Measurements from ENCODE around the gene ZYG11B.
"Not testable (repeated sequence)": the region's sequence is repeated elsewhere in the genome, so short reads cannot be mapped to it uniquely, and the experiment has no call there.

The ZYG11B gene

DNA sequence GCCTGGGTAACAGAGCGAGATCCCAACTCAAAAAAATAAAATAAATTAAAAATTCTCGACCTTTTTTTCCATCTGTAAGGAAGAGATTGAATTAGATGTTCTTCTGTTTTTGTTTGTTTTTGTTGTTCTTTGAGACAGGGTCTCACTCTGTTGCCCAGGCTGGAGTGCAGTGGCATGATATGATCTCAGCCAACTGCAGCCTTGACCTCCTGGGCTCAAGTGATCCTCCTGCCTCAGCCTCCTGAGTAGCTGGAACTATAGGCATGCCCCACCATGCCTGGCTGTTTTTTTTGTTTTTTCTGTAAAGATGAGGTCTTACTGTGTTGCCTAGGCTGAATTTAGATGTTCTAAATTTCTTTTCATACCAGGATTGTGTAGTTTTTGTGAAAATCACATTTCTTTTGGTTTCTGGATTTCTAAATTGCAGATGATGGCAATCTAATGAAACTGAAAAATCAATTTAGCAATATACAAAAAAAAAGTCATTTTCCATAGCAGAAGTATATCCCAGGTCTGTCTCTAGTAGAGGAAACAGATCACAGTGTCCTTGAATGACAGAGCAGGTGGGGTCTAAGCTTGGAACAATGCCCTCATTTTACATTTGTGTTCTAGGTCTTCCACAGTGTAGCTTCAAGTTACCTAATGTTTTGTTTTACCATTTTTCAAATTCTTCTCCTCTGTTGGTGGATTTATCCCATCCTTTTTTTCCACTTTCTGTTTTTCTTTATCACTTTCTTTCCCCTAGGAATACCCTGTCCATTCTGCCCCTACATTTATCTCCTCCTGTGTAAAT lies 136.6 kb downstream of the ZYG11B start:
- Histone ChIP-seq H3K36me3 (ENCODE audit: control insufficient read depth, insufficient read depth, low read length) (no peaks in the 10 kb centered on the region; the same call in 1 of the 2 replicates), H3K4me3 (replicated peaks; ENCODE audit: low read depth, low read length) (no peak overlapping the region), H3K27me3 (replicated peaks; ENCODE audit: control insufficient read depth, insufficient read depth, low read length) (no peaks in the 10 kb centered on the region)
- DNase-seq (ENCODE audit: extremely low read depth, insufficient read length) = no peak
- TF ChIP-seq, protein P1, sequence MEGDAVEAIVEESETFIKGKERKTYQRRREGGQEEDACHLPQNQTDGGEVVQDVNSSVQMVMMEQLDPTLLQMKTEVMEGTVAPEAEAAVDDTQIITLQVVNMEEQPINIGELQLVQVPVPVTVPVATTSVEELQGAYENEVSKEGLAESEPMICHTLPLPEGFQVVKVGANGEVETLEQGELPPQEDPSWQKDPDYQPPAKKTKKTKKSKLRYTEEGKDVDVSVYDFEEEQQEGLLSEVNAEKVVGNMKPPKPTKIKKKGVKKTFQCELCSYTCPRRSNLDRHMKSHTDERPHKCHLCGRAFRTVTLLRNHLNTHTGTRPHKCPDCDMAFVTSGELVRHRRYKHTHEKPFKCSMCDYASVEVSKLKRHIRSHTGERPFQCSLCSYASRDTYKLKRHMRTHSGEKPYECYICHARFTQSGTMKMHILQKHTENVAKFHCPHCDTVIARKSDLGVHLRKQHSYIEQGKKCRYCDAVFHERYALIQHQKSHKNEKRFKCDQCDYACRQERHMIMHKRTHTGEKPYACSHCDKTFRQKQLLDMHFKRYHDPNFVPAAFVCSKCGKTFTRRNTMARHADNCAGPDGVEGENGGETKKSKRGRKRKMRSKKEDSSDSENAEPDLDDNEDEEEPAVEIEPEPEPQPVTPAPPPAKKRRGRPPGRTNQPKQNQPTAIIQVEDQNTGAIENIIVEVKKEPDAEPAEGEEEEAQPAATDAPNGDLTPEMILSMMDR (IDR thresholded peaks at IDR 0.05; ENCODE audit: insufficient read depth, low read length, poor library complexity, severe bottlenecking) = no peak

DNA sequence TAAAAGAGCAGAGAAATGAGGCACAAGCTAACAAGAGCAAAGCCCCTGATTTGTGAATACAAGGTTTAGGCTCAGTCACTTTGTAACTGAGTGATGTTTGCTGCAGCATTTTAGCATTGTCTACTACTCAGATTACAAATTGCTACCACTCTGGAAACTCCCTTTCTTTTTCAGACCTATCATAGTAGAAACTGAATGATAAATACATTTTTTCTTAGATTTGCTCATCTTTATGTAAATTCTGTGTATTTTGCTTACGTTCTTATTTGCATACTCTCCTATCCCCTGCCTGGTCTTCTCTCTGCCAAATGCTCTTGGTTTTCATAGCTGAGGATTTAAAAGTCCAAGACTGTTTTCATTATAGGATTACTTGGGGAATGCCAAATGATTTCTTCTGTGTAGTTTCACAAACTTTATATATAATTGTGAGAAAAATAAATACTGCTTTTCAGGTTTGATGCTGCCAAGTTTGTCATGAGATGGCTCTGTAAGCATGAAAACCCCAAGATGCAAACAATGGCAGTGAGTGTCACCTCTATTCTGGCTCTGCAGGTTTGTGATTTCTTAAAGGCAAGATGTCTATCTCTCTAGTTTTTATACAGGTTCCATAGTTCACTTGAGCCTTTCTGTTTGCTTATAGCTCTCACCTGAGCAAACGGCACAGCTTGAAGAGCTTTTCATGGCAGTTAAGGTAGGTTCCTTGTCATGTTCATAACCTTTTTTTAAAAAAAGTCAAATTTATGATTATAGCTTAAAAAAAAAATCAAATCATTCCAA lies 141.0 kb downstream of the ZYG11B start:
- H3K36me3 ChIP-seq (ENCODE audit: control insufficient read depth, insufficient read depth, low read length) = no peaks in the 10 kb centered on the region; the same call in 1 of the 2 replicates
- peak; percentile 56 for DNase-seq (ENCODE audit: extremely low read depth, insufficient read length)
- TF ChIP-seq, protein P1 (IDR thresholded peaks at IDR 0.05; ENCODE audit: insufficient read depth, low read length, poor library complexity, severe bottlenecking) = no peak
- H3K27me3 ChIP-seq (replicated peaks; ENCODE audit: control insufficient read depth, insufficient read depth, low read length) = no peaks in the 10 kb centered on the region
- H3K4me3 ChIP-seq (replicated peaks; ENCODE audit: low read depth, low read length) = no peak overlapping the region

DNA sequence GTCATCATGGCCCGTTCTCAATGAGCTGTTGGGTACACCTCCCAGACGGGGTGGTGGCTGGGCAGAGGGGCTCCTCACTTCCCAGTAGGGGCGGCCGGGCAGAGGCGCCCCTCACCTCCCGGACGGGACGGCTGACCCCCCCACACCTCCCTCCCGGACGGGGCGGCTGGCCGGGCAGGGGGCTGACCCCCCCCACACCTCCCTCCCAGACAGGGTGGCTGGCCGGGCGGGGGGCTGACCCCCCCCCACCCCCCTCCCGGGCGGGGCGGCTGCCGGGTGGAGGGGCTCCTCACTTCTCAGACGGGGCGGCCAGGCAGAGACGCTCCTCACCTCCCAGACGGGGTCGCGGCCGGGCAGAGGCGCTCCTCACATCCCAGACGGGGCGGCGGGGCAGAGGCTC lies 143.5 kb downstream of the ZYG11B start:
- not testable (repeated sequence) for DNase-seq (ENCODE audit: extremely low read depth, insufficient read length); H3K36me3 ChIP-seq (ENCODE audit: control insufficient read depth, insufficient read depth, low read length); H3K27me3 ChIP-seq (replicated peaks; ENCODE audit: control insufficient read depth, insufficient read depth, low read length); H3K4me3 ChIP-seq (replicated peaks; ENCODE audit: low read depth, low read length)

DNA sequence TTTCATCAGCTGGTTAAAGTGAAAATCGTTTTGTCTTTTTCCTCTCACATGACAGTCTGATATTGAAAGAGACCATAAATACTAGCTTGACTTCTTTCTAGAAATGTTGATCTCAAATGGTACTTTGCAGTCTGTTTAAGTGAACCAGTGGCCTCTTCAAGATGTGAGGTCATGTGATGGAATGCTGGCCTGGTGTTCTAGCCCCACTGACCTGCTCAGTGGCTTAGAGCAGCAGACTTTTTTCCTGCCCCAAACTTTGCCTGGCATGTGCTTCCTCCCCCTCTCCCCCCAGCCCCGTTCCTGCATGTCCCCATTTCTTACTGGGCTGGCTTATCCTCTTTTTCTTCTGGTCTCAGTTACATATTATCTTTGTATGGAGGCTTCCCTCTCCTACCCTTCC lies 150.6 kb downstream of the ZYG11B start:
- DNase-seq (ENCODE audit: extremely low read depth, insufficient read length) = no peak
- Histone ChIP-seq H3K4me3 (replicated peaks; ENCODE audit: low read depth, low read length) (no peak overlapping the region), H3K36me3 (ENCODE audit: control insufficient read depth, insufficient read depth, low read length) (peaks cover 14% of the 10 kb centered on the region), H3K27me3 (replicated peaks; ENCODE audit: control insufficient read depth, insufficient read depth, low read length) (no peaks in the 10 kb centered on the region)
- TF ChIP-seq, protein P1 (IDR thresholded peaks at IDR 0.05; ENCODE audit: insufficient read depth, low read length, poor library complexity, severe bottlenecking) = no peak

Measured in GM06990 (cell line).